ENCODE data around the gene LTF. TPM values are rescaled to one million over a fixed set of nuclear protein-coding genes. Genes with fewer than 3 reads are reported as not detected.
A peak's percentile ranks its signal among the peaks of the same experiment; 100 is the strongest.

Gene LTF
- total and polyA plus RNA-seq, 9 of the 15 experiments (the other 6 are each of a cell fraction or from before 2014, with no cell fraction given), result 0.07 TPM; not detected in 8

- TF ChIP-seq SRSF1 (IDR thresholded peaks at IDR 0.05; ENCODE audit: low read depth, low read length) (no peak), CHD4 (IDR thresholded peaks at IDR 0.05; ENCODE audit: insufficient read depth, insufficient replicate concordance, low read depth, low read length, poor library complexity, severe bottlenecking) (peak; percentile 24), ATF2 (CRISPR knock-in tag; IDR thresholded peaks at IDR 0.05) (no peak), FUS (optimal IDR thresholded peaks at IDR 0.05; ENCODE audit: low read depth, low read length) (no peak), ZNF133 (CRISPR knock-in tag; IDR thresholded peaks at IDR 0.05) (no peak), KHSRP (IDR thresholded peaks at IDR 0.05) (peak; percentile 97), GTF2B (IDR thresholded peaks at IDR 0.05; ENCODE audit: extremely low read depth, insufficient read length) (no peak), ID3 (CRISPR knock-in tag; IDR thresholded peaks at IDR 0.05) (no peak), ID3 (tag; IDR thresholded peaks at IDR 0.05) (peak; percentile 14; the same call in 1 of the 2 replicates), NFE2 (IDR thresholded peaks at IDR 0.05; ENCODE audit: low read depth) (peak; percentile 87), NFE2L1 (tag; IDR thresholded peaks at IDR 0.05; ENCODE audit: borderline replicate concordance, low read depth) (no peak), ZBTB34 (CRISPR knock-in tag; IDR thresholded peaks at IDR 0.05) (no peak), CBX3 (IDR thresholded peaks at IDR 0.05; ENCODE audit: borderline replicate concordance in 1 of 2, low read length in 2 of 2) (peak in 1 of 2 experiments; percentile 36; a peak in 1 of 3 replicates), NFRKB (IDR thresholded peaks at IDR 0.05; ENCODE audit: low read depth) (peak; percentile 52; the same call in 1 of the 2 replicates), PKNOX1 (IDR thresholded peaks at IDR 0.05) (peak; percentile 97), HBP1 (CRISPR knock-in tag; IDR thresholded peaks at IDR 0.05) (peak; percentile 87; the same call in 1 of the 2 replicates), HDGF (IDR thresholded peaks at IDR 0.05) (0 out of 2 replicates have a peak, but pooled peaks have one; percentile 60), CREB3 (tag; conservative IDR thresholded peaks at IDR 0.05; ENCODE audit: low read depth) (no peak; the same call in 1 of the 2 replicates), PTTG1 (tag; IDR thresholded peaks at IDR 0.05; ENCODE audit: low read depth) (0 out of 2 replicates have a peak, but pooled peaks have one; percentile 15), ZBTB8A (IDR thresholded peaks at IDR 0.05; ENCODE audit: partially characterized antibody) (no peak)
Observed at GRCh38 chr3:46508850-46509591, 44.3 kb upstream of the LTF start (continued).

All from K562 (cell line).